Body of pancreas (tissue), 4 donors: ENCODE results near the gene FAM136A. TPM values are rescaled to one million over a fixed set of nuclear protein-coding genes. Genes with fewer than 3 reads are reported as not detected.
A peak's percentile ranks its signal among the peaks of the same experiment; 100 is the strongest.

Experiments
- ATAC-seq: fragments of 150-250 bp; one replicate; pipeline ENCODE4 v1.9.1; 2016
- DNase-seq, 4 donors: peaks; one replicate each; pipeline ENCODE4 v3.0.0-alpha.2; 2019
- H3K27ac ChIP-seq, 4 donors: fragments of 200-600 bp; sonication (generic); 1 replicate in 3 of 4; 2 replicates in 1 of 4; pipeline versions ENCODE4 v1.5.1 to v1.6.1; 2016 to 2019; ENCODE audit warnings: mild to moderate bottlenecking in 1 of 4, mixed read lengths in 1 of 4, moderate library complexity in 1 of 4
- H3K27me3 ChIP-seq, 2 donors: fragments of 200-600 bp; sonication (generic); one replicate each; pipeline ENCODE4 v1.6.0; 2016; ENCODE audit warnings: mild to moderate bottlenecking in 1 of 2
- H3K36me3 ChIP-seq, 2 donors: fragments of 200-600 bp; sonication (generic); replicated peaks in 1 of 2; 2 replicates each; pipeline ENCODE4 v1.5.1; 2016; ENCODE audit warnings: low read depth in 2 of 2; ENCODE audit not compliant: insufficient read depth in 1 of 2
- H3K4me1 ChIP-seq: fragments of 200-600 bp; sonication (generic); one replicate; pipeline ENCODE4 v1.6.0; 2016
- H3K4me3 ChIP-seq, 2 donors: fragments of 200-600 bp; sonication (generic); 1 replicate in 1 of 2; 2 replicates in 1 of 2; pipeline ENCODE4 v1.5.1; 2016 to 2019
- H3K9me3 ChIP-seq, 3 donors: fragments of 200-600 bp; sonication (generic); 1 replicate in 2 of 3; 2 replicates in 1 of 3; pipeline ENCODE4 v1.5.1; 2016
- CTCF ChIP-seq, 7 experiments: fragments of 450-650 bp in 4 of 7; fragments of 200-600 bp in 3 of 7; sonication (generic) in 3 of 7; IDR thresholded peaks; one replicate each; pipeline ENCODE4 v1.5.1; 2016 to 2019; ENCODE audit warnings: antibody characterized with exemption in 7 of 7
- POLR2A ChIP-seq, 3 donors: fragments of 450-650 bp; IDR thresholded peaks; one replicate each; pipeline ENCODE4 v1.6.1; 2016; ENCODE audit warnings: antibody characterized with exemption in 3 of 3, mild to moderate bottlenecking in 2 of 3
- WGBS, 2 donors: methylation state at CpG; one replicate each; pipeline ENCODE4 v1.1.5; 2017; 5-methylcytosine and 5-hydroxymethylcytosine counted together
- intact Hi-C: fragments of 100-400 bp; cut with DNase I; formaldehyde crosslinking; loops from one replicate; pipeline ENCODE4 v1.15.1; 2023
- total RNA-seq, 2 donors: library from RNA; depleted of rRNA; stranded (reverse); fragments of >200 nt; gene quantifications; one replicate each; pipeline ENCODE4 v1.1.0, GENCODE V29; 2016

The FAM136A gene
- total RNA-seq, 2 donors from 2014 or later: 44.5 to 47.5 TPM

- ATAC-seq (no peak), DNase-seq (no peak)
- Histone ChIP-seq H3K36me3 (no peaks in the 10 kb centered on the region), H3K27me3 (no peaks in the 10 kb centered on the region), H3K9me3 (no peaks in the 10 kb centered on the region), H3K4me3 (no peak overlapping the region), H3K27ac (no peak overlapping the region), H3K4me1 (peaks cover 14% of the 10 kb centered on the region)
- TF ChIP-seq POLR2A (IDR thresholded peaks at IDR 0.05) (no peak), CTCF (IDR thresholded peaks at IDR 0.05) (no peak)
- WGBS, 2 donors: 88 to 93% methylated on average over 3 of the region's 3 CpGs
- intact Hi-C loops: no loop called here
Measured at GRCh38 chr2:70330476-70330875, 28.6 kb upstream of the FAM136A start.

GRCh38 chr2:70328921-70329561 lies 27.2 kb upstream of the FAM136A start:
- DNase-seq (peak; percentile 65 to 77 (median 74)), ATAC-seq (peak; percentile 92)
- H3K27me3 ChIP-seq: no peaks in the 10 kb centered on the region
- WGBS, 2 donors: 28 to 31% methylated on average over 6 of the region's 6 CpGs
- intact Hi-C loops: no loop called here
- H3K27ac ChIP-seq: peak overlapping the region; percentile 57 to 77 (median 70)
- no peaks in the 10 kb centered on the region for H3K36me3 ChIP-seq
- H3K4me3 ChIP-seq: no peak overlapping the region
- H3K9me3 ChIP-seq: no peaks in the 10 kb centered on the region
- peaks cover 14% of the 10 kb centered on the region for H3K4me1 ChIP-seq
- no peak for TF ChIP-seq CTCF (IDR thresholded peaks at IDR 0.05)
- TF ChIP-seq POLR2A (IDR thresholded peaks at IDR 0.05): no peak

- 75 to 80% methylated on average over 7 of the region's 7 CpGs for WGBS, 2 donors
Measured at GRCh38 chr2:70325875-70326274, 24.0 kb upstream of the FAM136A start.

GRCh38 chr2:70322518-70322917 lies 20.7 kb upstream of the FAM136A start:
- Histone ChIP-seq H3K4me1 (no peaks in the 10 kb centered on the region), H3K9me3 (no peaks in the 10 kb centered on the region), H3K4me3 (no peak overlapping the region), H3K36me3 (no peaks in the 10 kb centered on the region), H3K27ac (no peak overlapping the region), H3K27me3 (no peaks in the 10 kb centered on the region)
- intact Hi-C loops: no loop called here
- WGBS, 2 donors: 61 to 73% methylated on average over 2 of the region's 2 CpGs
- no peak for DNase-seq
- TF ChIP-seq CTCF (IDR thresholded peaks at IDR 0.05) (no peak), POLR2A (IDR thresholded peaks at IDR 0.05) (no peak)
- ATAC-seq: no peak

More at GRCh38 chr2:70325875-70326274, 24.0 kb upstream of the FAM136A start:
- Histone ChIP-seq H3K4me3 (no peak overlapping the region), H3K36me3 (no peaks in the 10 kb centered on the region), H3K27ac (no peak overlapping the region), H3K27me3 (no peaks in the 10 kb centered on the region), H3K4me1 (peaks cover 14% of the 10 kb centered on the region), H3K9me3 (no peaks in the 10 kb centered on the region)
- ATAC-seq (no peak), DNase-seq (no peak)
- TF ChIP-seq POLR2A (IDR thresholded peaks at IDR 0.05) (no peak), CTCF (IDR thresholded peaks at IDR 0.05) (no peak)
- intact Hi-C loops: no loop called here

GRCh38 chr2:70321370-70321769 lies 19.5 kb upstream of the FAM136A start:
- Histone ChIP-seq H3K27me3 (no peaks in the 10 kb centered on the region), H3K4me1 (no peaks in the 10 kb centered on the region), H3K27ac (no peak overlapping the region), H3K36me3 (no peaks in the 10 kb centered on the region), H3K4me3 (no peak overlapping the region), H3K9me3 (no peaks in the 10 kb centered on the region)
- ATAC-seq: no peak
- WGBS, 2 donors: 82 to 84% methylated on average over 6 of the region's 6 CpGs
- no peak for TF ChIP-seq POLR2A (IDR thresholded peaks at IDR 0.05)
- no peak for TF ChIP-seq CTCF (IDR thresholded peaks at IDR 0.05)
- DNase-seq: no peak
- intact Hi-C loops: no loop called here
